ENCODE measurements around the gene PARD6B. TPM values are rescaled to one million over a fixed set of nuclear protein-coding genes. Genes with fewer than 3 reads are reported as not detected.

Gene PARD6B
- total and polyA plus RNA-seq, 2 of the 13 experiments (the other 11 are each of a cell fraction or from before 2014, with no cell fraction given) = 6.9 to 22.2 TPM

GRCh38 chr20:50744143-50744792 lies 12.9 kb downstream of the PARD6B start (continued):
- TF ChIP-seq ATF7 (IDR thresholded peaks at IDR 0.05) (no peak), ATF7 (CRISPR knock-in tag; IDR thresholded peaks at IDR 0.05) (no peak), MBNL3 (CRISPR knock-in tag; conservative IDR thresholded peaks at IDR 0.05) (no peak), DMAP1 (CRISPR knock-in tag; IDR thresholded peaks at IDR 0.05) (peak; percentile 82; the same call in 1 of the 2 replicates), ZBTB37 (CRISPR knock-in tag; IDR thresholded peaks at IDR 0.05) (no peak), ZNF142 (CRISPR knock-in tag; IDR thresholded peaks at IDR 0.05) (peak; percentile 76; the same call in 1 of the 2 replicates), ZFX (CRISPR knock-in tag; IDR thresholded peaks at IDR 0.05; ENCODE audit: low read depth) (peak; percentile 66; the same call in 1 of the 2 replicates), HMG20B (CRISPR knock-in tag; conservative IDR thresholded peaks at IDR 0.05) (peak; percentile 68), BRF2 (CRISPR knock-in tag; IDR thresholded peaks at IDR 0.05) (no peak), HMG20A (CRISPR knock-in tag; IDR thresholded peaks at IDR 0.05; ENCODE audit: borderline replicate concordance) (peak; percentile 71), MTA1 (CRISPR knock-in tag; IDR thresholded peaks at IDR 0.05; ENCODE audit: borderline replicate concordance) (peak; percentile 74; the same call in 1 of the 2 replicates), ZNF672 (CRISPR knock-in tag; IDR thresholded peaks at IDR 0.05) (no peak), ZNF30 (CRISPR knock-in tag; IDR thresholded peaks at IDR 0.05) (no peak), ZNF710 (CRISPR knock-in tag; IDR thresholded peaks at IDR 0.05; ENCODE audit: borderline replicate concordance) (peak; percentile 96), NAIF1 (CRISPR knock-in tag; IDR thresholded peaks at IDR 0.05; ENCODE audit: borderline replicate concordance) (no peak), ZEB1 (IDR thresholded peaks at IDR 0.05; ENCODE audit: insufficient replicate concordance, low read depth) (peak; percentile 79), THAP11 (CRISPR knock-in tag; IDR thresholded peaks at IDR 0.05) (peak; percentile 73), EED (CRISPR knock-in tag; IDR thresholded peaks at IDR 0.05) (no peak), CHCHD3 (CRISPR knock-in tag; IDR thresholded peaks at IDR 0.05) (no peak)
- TF ChIP-seq, protein P1, sequence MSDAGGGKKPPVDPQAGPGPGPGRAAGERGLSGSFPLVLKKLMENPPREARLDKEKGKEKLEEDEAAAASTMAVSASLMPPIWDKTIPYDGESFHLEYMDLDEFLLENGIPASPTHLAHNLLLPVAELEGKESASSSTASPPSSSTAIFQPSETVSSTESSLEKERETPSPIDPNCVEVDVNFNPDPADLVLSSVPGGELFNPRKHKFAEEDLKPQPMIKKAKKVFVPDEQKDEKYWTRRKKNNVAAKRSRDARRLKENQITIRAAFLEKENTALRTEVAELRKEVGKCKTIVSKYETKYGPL (CRISPR knock-in tag; IDR thresholded peaks at IDR 0.05) = no peak

All from HepG2 (cell line).